Neuronal stem cell (in vitro differentiated cells): ENCODE results near the gene HDAC9.

Source experiments
- DNase-seq: peaks from one replicate; pipeline ENCODE4 v3.0.0-alpha.2; 2013; ENCODE audit warnings: low spot score
- H2AFZ ChIP-seq: one replicate; pipeline ENCODE4 v1.6.1; 2013; ENCODE audit warnings: mild to moderate bottlenecking, low read length, inconsistent platforms
- H2AK5ac ChIP-seq: 2 replicates; pipeline ENCODE4 v1.6.1; 2013; ENCODE audit warnings: low read depth, mild to moderate bottlenecking, inconsistent platforms, low read length, moderate library complexity, mixed read lengths
- H2BK120ac ChIP-seq: 2 replicates; pipeline ENCODE4 v1.6.1; 2013; ENCODE audit warnings: low read depth, mild to moderate bottlenecking, inconsistent platforms, low read length, moderate library complexity, mixed read lengths
- H2BK12ac ChIP-seq: one replicate; pipeline ENCODE4 v1.6.1; 2013; ENCODE audit warnings: low read length, inconsistent platforms
- H2BK15ac ChIP-seq: 2 replicates; pipeline ENCODE4 v1.6.1; 2013; ENCODE audit warnings: mild to moderate bottlenecking, low read length, inconsistent platforms, mixed read lengths
- H2BK5ac ChIP-seq: one replicate; pipeline ENCODE4 v1.6.1; 2013; ENCODE audit warnings: inconsistent platforms, mild to moderate bottlenecking, low read length, moderate library complexity
- H3K14ac ChIP-seq: one replicate; pipeline ENCODE4 v1.6.1; 2013; ENCODE audit warnings: low read length, inconsistent platforms
- H3K18ac ChIP-seq: 2 replicates; pipeline ENCODE4 v1.6.1; 2013; ENCODE audit warnings: low read length, inconsistent platforms
- H3K23ac ChIP-seq: 2 replicates; pipeline ENCODE4 v1.6.1; 2013; ENCODE audit warnings: low read depth, mild to moderate bottlenecking, mixed read lengths, low read length, inconsistent platforms; ENCODE audit not compliant: poor library complexity
- H3K27ac ChIP-seq: replicated peaks from 3 replicates; pipeline ENCODE4 v1.5.1; 2013; ENCODE audit warnings: low read length, inconsistent platforms
- H3K27me3 ChIP-seq, 3 experiments: 2 replicates each; pipeline ENCODE4 v1.6.1; 2013; ENCODE audit warnings: low read length in 3 of 3, mild to moderate bottlenecking in 2 of 3, inconsistent platforms in 1 of 3, low read depth in 1 of 3, mixed read lengths in 1 of 3, moderate library complexity in 1 of 3; ENCODE audit not compliant: control insufficient read depth in 3 of 3, insufficient read depth in 3 of 3
- H3K36me3 ChIP-seq, 2 donors: replicated peaks in 1 of 2; 2 replicates each; pipeline ENCODE4 v1.6.1; 2013; ENCODE audit warnings: low read length in 2 of 2; ENCODE audit not compliant: control insufficient read depth in 2 of 2, insufficient read depth in 2 of 2
- H3K4ac ChIP-seq: 2 replicates; pipeline ENCODE4 v1.6.1; 2013; ENCODE audit warnings: inconsistent platforms, mild to moderate bottlenecking, low read length, moderate library complexity
- H3K4me1 ChIP-seq, 2 donors: 1 replicate in 1 of 2; 2 replicates in 1 of 2; pipeline ENCODE4 v1.6.1; 2013; ENCODE audit warnings: low read length in 2 of 2, low read depth in 1 of 2; ENCODE audit not compliant: control insufficient read depth in 2 of 2, insufficient read depth in 1 of 2
- H3K4me2 ChIP-seq: one replicate; pipeline ENCODE4 v1.6.1; 2013; ENCODE audit warnings: mild to moderate bottlenecking, low read length, inconsistent platforms; ENCODE audit not compliant: insufficient read depth, poor library complexity, severe bottlenecking
- H3K4me3 ChIP-seq, 2 donors: 2 replicates each; pipeline ENCODE4 v1.5.1; 2013; ENCODE audit warnings: low read length in 2 of 2, mild to moderate bottlenecking in 2 of 2, inconsistent platforms in 1 of 2, moderate library complexity in 1 of 2
- H3K79me1 ChIP-seq: one replicate; pipeline ENCODE4 v1.6.1; 2013; ENCODE audit warnings: low read depth, mild to moderate bottlenecking, inconsistent platforms, low read length, moderate library complexity
- H3K9ac ChIP-seq: one replicate; pipeline ENCODE4 v1.6.1; 2013; ENCODE audit warnings: mild to moderate bottlenecking, low read depth, low read length, inconsistent platforms; ENCODE audit not compliant: poor library complexity
- H3K9me3 ChIP-seq, 2 donors: replicated peaks in 1 of 2; 2 replicates each; pipeline versions ENCODE3 to v1.6.1; 2013; ENCODE audit warnings: low read length in 2 of 2, mild to moderate bottlenecking in 2 of 2, inconsistent platforms in 1 of 2, low read depth in 1 of 2, mixed read lengths in 1 of 2, moderate library complexity in 1 of 2; ENCODE audit not compliant: control insufficient read depth in 2 of 2, insufficient read depth in 1 of 2
- H4K8ac ChIP-seq: one replicate; pipeline ENCODE4 v1.6.1; 2013; ENCODE audit warnings: low read depth, mild to moderate bottlenecking, inconsistent platforms, low read length, moderate library complexity
- H4K91ac ChIP-seq: one replicate; pipeline ENCODE4 v1.6.1; 2013; ENCODE audit warnings: low read length, low read depth, mild to moderate bottlenecking, inconsistent platforms; ENCODE audit not compliant: poor library complexity
- WGBS, 2 donors: extraction: QIAGEN DNeasy Blood & Tissue Kit; methylation state at CpG; one replicate each; pipeline ENCODE4 v1.1.7; 2013; ENCODE audit warnings: missing lambda C conversion rate in 2 of 2, mixed read lengths in 1 of 2; ENCODE audit not compliant: insufficient read length in 2 of 2, insufficient replicate concordance in 1 of 2; ENCODE audit errors: extremely low coverage in 2 of 2; 5-methylcytosine and 5-hydroxymethylcytosine counted together

HDAC9 gene

GRCh38 chr7:18517646-18518045, 22.1 kb downstream of the HDAC9 start:
- Histone ChIP-seq H3K4me2 (no peak overlapping the region), H3K4me3 (no peak overlapping the region), H3K4me1 (peaks cover 0 to 2% of the 10 kb centered on the region in 2 donors), H4K8ac (no peak overlapping the region), H3K18ac (no peak overlapping the region), H3K4ac (no peak overlapping the region), H4K91ac (no peak overlapping the region), H2BK5ac (no peak overlapping the region), H3K9ac (no peak overlapping the region), H3K9me3 (no peaks in the 10 kb centered on the region), H3K36me3 (no peaks in the 10 kb centered on the region), H2BK12ac (no peak overlapping the region), H3K27me3 (no peaks in the 10 kb centered on the region), H3K14ac (no peak overlapping the region), H2BK120ac (no peak overlapping the region), H2AK5ac (no peak overlapping the region), H2BK15ac (no peak overlapping the region), H3K23ac (no peak overlapping the region), H3K27ac (no peak overlapping the region), H3K79me1 (no peaks in the 10 kb centered on the region), H2AFZ (no peak overlapping the region)
- no CpG with 5 or more reads among the region's 2 CpGs for WGBS, 2 donors
- DNase-seq = no peak

DNA sequence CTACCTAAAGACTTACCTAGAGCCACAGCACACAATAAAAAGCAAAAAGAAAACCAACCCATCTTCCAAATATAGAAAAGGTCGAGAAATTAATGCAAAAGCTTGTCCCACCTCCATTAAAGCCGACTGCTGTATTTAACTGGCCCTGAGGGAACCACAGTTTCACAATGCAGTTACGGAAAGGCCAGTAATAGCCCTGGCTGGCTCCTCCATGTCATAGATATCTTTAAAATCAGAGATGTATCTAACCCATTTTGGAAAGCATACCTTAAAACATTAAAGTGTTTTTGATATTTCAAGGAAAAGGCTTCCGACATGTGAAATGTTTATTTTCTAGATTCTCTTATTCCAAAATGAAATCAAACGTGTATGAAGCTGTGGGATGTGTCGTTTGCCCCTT, 23.0 kb downstream of the HDAC9 start:
- Histone ChIP-seq H2BK12ac (no peak overlapping the region), H3K18ac (no peak overlapping the region), H3K9ac (no peak overlapping the region), H3K36me3 (no peaks in the 10 kb centered on the region), H3K27ac (no peak overlapping the region), H3K9me3 (no peaks in the 10 kb centered on the region), H4K8ac (no peak overlapping the region), H3K23ac (no peak overlapping the region), H3K27me3 (no peaks in the 10 kb centered on the region), H4K91ac (no peak overlapping the region), H3K4me1 (peaks cover 0 to 2% of the 10 kb centered on the region in 2 donors), H2AFZ (no peak overlapping the region), H3K14ac (no peak overlapping the region), H3K4me2 (no peak overlapping the region), H3K79me1 (no peaks in the 10 kb centered on the region), H2BK5ac (no peak overlapping the region), H2BK15ac (no peak overlapping the region), H3K4me3 (no peak overlapping the region), H2AK5ac (no peak overlapping the region), H3K4ac (no peak overlapping the region), H2BK120ac (no peak overlapping the region)
- WGBS, 2 donors = no CpG with 5 or more reads among the region's 6 CpGs
- DNase-seq = no peak

GRCh38 chr7:18520450-18521235, 25.1 kb downstream of the HDAC9 start:
- Histone ChIP-seq H2BK120ac (no peak overlapping the region), H3K27ac (no peak overlapping the region), H3K9me3 (no peaks in the 10 kb centered on the region), H3K79me1 (no peaks in the 10 kb centered on the region), H4K91ac (no peak overlapping the region), H3K27me3 (no peaks in the 10 kb centered on the region), H3K9ac (no peak overlapping the region), H3K4me1 (peaks cover 0 to 2% of the 10 kb centered on the region in 2 donors), H2AK5ac (no peak overlapping the region), H2BK12ac (no peak overlapping the region), H2BK15ac (no peak overlapping the region), H3K14ac (no peak overlapping the region), H3K4me3 (no peak overlapping the region), H2AFZ (no peak overlapping the region), H3K4me2 (no peak overlapping the region), H3K36me3 (no peaks in the 10 kb centered on the region), H2BK5ac (no peak overlapping the region), H4K8ac (no peak overlapping the region), H3K23ac (no peak overlapping the region), H3K18ac (no peak overlapping the region), H3K4ac (no peak overlapping the region)
- DNase-seq = no peak
- no CpG with 5 or more reads among the region's 5 CpGs for WGBS, 2 donors

DNA sequence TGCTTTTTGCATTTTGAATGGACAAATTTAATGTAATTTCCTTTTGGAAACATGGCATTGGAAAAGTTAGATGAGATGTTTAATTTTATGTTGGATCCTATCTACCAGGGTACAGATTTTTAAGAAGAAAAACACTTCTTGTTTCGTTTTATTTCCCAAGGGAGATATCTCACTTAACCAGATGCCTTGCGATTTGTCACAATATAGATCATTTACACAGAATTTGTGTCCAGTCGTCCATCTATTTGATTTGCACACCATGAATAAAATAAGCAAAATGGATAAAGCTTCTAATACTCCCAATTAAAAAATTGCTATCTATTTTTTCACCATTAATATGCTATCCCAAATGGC, 25.7 kb downstream of the HDAC9 start:
- no peak overlapping the region for H3K4me3 ChIP-seq
- H2BK12ac ChIP-seq = no peak overlapping the region
- no peak overlapping the region for H3K23ac ChIP-seq
- DNase-seq = no peak
- H2AK5ac ChIP-seq = no peak overlapping the region
- no peak overlapping the region for H3K27ac ChIP-seq
- H3K18ac ChIP-seq = no peak overlapping the region
- H3K14ac ChIP-seq = no peak overlapping the region
- no peak overlapping the region for H2AFZ ChIP-seq
- H3K4ac ChIP-seq = no peak overlapping the region
- peaks cover 0 to 2% of the 10 kb centered on the region in 2 donors for H3K4me1 ChIP-seq
- no peaks in the 10 kb centered on the region for H3K9me3 ChIP-seq
- no peak overlapping the region for H2BK5ac ChIP-seq
- no peaks in the 10 kb centered on the region for H3K36me3 ChIP-seq
- no peaks in the 10 kb centered on the region for H3K27me3 ChIP-seq
- no peak overlapping the region for H2BK15ac ChIP-seq
- no peaks in the 10 kb centered on the region for H3K79me1 ChIP-seq
- H3K4me2 ChIP-seq = no peak overlapping the region
- no peak overlapping the region for H3K9ac ChIP-seq
- no CpG with 5 or more reads among the region's 3 CpGs for WGBS, 2 donors
- H4K8ac ChIP-seq = no peak overlapping the region
- no peak overlapping the region for H4K91ac ChIP-seq
- H2BK120ac ChIP-seq = no peak overlapping the region
